Endodermal cell (in vitro differentiated cells): ENCODE results near the gene PIAS1. TPM values are rescaled to one million over a fixed set of nuclear protein-coding genes. Genes with fewer than 3 reads are reported as not detected.
A peak's percentile ranks its signal among the peaks of the same experiment; 100 is the strongest.

Experiments
- DNase-seq: peaks from one replicate; pipeline ENCODE4 v3.0.0-alpha.2; 2017
- H3K27ac ChIP-seq: 2 replicates; pipeline ENCODE4 v1.5.1; 2013; ENCODE audit warnings: mild to moderate bottlenecking, low read depth, low read length, moderate library complexity
- H3K27me3 ChIP-seq: 2 replicates; pipeline ENCODE4 v1.6.1; 2013; ENCODE audit warnings: mild to moderate bottlenecking, low read length, moderate library complexity; ENCODE audit not compliant: insufficient read depth, control insufficient read depth, poor library complexity, severe bottlenecking
- H3K36me3 ChIP-seq: 2 replicates; pipeline ENCODE4 v1.7.0; 2013; ENCODE audit warnings: mild to moderate bottlenecking, low read length, moderate library complexity; ENCODE audit not compliant: control insufficient read depth, insufficient read depth
- H3K4me1 ChIP-seq: one replicate; pipeline ENCODE4 v1.7.0; 2013; ENCODE audit warnings: low read length; ENCODE audit not compliant: control insufficient read depth, insufficient read depth
- H3K4me3 ChIP-seq: 2 replicates; pipeline ENCODE4 v1.5.1; 2013; ENCODE audit warnings: mild to moderate bottlenecking, low read length, moderate library complexity
- H3K9ac ChIP-seq: 2 replicates; pipeline ENCODE4 v1.6.1; 2013; ENCODE audit warnings: mild to moderate bottlenecking, low read length, moderate library complexity; ENCODE audit not compliant: poor library complexity, severe bottlenecking; ENCODE audit errors: extremely low read depth
- H3K9me3 ChIP-seq: 2 replicates; pipeline ENCODE4 v1.6.1; 2013; ENCODE audit warnings: mild to moderate bottlenecking, low read length, moderate library complexity; ENCODE audit not compliant: control insufficient read depth
- H3K27ac Mint-ChIP-seq: 2 replicates; pipeline ENCODE4 v1.8.0; 2020; ENCODE audit warnings: mixed read lengths
- H3K27me3 Mint-ChIP-seq: 2 replicates; pipeline ENCODE4 v1.8.0; 2021; ENCODE audit warnings: mild to moderate bottlenecking, mixed read lengths; ENCODE audit not compliant: insufficient read depth
- H3K36me3 Mint-ChIP-seq: 2 replicates; pipeline ENCODE4 v1.8.0; 2020; ENCODE audit warnings: low read depth, mixed read lengths
- H3K4me1 Mint-ChIP-seq: 2 replicates; pipeline ENCODE4 v1.8.0; 2020; ENCODE audit warnings: mixed read lengths
- H3K4me3 Mint-ChIP-seq: 2 replicates; pipeline ENCODE4 v1.8.0; 2020; ENCODE audit warnings: mild to moderate bottlenecking, moderate library complexity, mixed read lengths
- H3K9me3 Mint-ChIP-seq: 2 replicates; pipeline ENCODE4 v1.8.0; 2020; ENCODE audit warnings: mild to moderate bottlenecking, mixed read lengths
- WGBS, 2 experiments: methylation state at CpG; one replicate each; pipeline versions ENCODE4 v1.1.5 to v1.1.7; 2013; ENCODE audit warnings: missing lambda C conversion rate in 2 of 2, mixed read lengths in 1 of 2; ENCODE audit not compliant: insufficient coverage in 1 of 2, insufficient read length in 1 of 2; 5-methylcytosine and 5-hydroxymethylcytosine counted together
- total RNA-seq, 2 donors: library from RNA; stranded (reverse); fragmentation: NEBNext Ultra II Directional in 1 of 2; extraction: Animal tissue kit (Norgen Biotek cat#: 25700) in 1 of 2; gene quantifications; 2 replicates in 1 of 2; 3 replicates in 1 of 2; pipeline ENCODE4 v1.2.1, GENCODE V29; 2021
- TF ChIP-seq, protein P1 (sequence below): fragments of 200-600 bp; sonication (generic); conservative IDR thresholded peaks from 2 replicates; pipeline ENCODE4 v1.5.0; 2021; ENCODE audit warnings: antibody characterized with exemption, mild to moderate bottlenecking

The PIAS1 gene
- total RNA-seq, 2 donors from 2014 or later, result 38.0 to 40.1 TPM

DNA sequence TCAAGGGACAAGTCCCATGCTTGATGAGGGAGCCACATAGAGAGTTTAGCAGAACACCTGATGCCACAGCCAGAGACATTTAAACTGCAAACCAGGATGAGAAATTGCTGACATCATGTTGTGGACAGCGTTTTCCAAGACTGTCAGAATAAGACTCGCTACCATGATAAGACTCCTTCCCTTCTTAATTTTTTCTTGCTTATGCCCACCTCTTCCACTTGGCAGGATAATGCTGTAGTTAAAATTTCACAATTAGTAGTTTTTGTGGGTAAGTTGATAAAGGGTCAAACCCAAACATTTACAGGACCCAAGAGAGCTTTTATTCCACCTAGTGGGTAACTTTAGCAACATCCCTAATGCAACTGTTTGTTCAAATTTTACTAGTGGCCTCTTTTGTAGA, 3.0 kb upstream of the PIAS1 start:
- Histone ChIP-seq H3K9me3 (no peaks in the 10 kb centered on the region), H3K27ac (no peak overlapping the region), H3K36me3 (no peaks in the 10 kb centered on the region), H3K4me1 (no peaks in the 10 kb centered on the region), H3K27me3 (no peaks in the 10 kb centered on the region), H3K9ac (no peak overlapping the region), H3K4me3 (no peak overlapping the region)
- Mint-ChIP-seq H3K27ac (no peak overlapping the region), H3K27me3 (peaks cover 6% of the 10 kb centered on the region), H3K4me3 (no peak overlapping the region), H3K9me3 (no peaks in the 10 kb centered on the region), H3K36me3 (no peaks in the 10 kb centered on the region), H3K4me1 (peaks cover 10% of the 10 kb centered on the region)
- DNase-seq, result no peak
- TF ChIP-seq, protein P1, sequence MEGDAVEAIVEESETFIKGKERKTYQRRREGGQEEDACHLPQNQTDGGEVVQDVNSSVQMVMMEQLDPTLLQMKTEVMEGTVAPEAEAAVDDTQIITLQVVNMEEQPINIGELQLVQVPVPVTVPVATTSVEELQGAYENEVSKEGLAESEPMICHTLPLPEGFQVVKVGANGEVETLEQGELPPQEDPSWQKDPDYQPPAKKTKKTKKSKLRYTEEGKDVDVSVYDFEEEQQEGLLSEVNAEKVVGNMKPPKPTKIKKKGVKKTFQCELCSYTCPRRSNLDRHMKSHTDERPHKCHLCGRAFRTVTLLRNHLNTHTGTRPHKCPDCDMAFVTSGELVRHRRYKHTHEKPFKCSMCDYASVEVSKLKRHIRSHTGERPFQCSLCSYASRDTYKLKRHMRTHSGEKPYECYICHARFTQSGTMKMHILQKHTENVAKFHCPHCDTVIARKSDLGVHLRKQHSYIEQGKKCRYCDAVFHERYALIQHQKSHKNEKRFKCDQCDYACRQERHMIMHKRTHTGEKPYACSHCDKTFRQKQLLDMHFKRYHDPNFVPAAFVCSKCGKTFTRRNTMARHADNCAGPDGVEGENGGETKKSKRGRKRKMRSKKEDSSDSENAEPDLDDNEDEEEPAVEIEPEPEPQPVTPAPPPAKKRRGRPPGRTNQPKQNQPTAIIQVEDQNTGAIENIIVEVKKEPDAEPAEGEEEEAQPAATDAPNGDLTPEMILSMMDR, result peak; percentile 60
- 98% methylated on average over 2 of the region's 2 CpGs; no CpG with 5 or more reads in 1 of the 2 experiments for WGBS, 2 experiments

DNA sequence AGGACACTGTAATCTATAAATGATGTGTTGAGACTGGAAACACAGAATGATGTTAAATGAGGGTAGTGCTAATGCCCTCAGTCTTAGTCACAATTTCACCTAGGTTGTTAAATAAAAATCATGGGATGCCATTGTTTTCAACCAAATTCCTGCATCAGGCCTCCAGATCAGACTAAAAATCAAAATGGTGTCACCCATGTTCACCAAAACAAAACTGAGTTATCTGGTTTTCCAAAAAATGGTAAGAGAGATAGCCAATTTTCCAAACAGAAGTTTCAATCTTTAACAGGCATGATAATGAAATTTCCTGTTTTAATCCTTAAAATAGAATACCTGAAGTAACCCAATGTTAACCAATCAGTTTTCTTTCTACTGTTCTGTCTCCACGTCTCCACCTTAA, 2.2 kb upstream of the PIAS1 start:
- Histone ChIP-seq H3K4me3 (no peak overlapping the region), H3K27me3 (no peaks in the 10 kb centered on the region), H3K9ac (no peak overlapping the region), H3K27ac (no peak overlapping the region), H3K4me1 (no peaks in the 10 kb centered on the region), H3K36me3 (no peaks in the 10 kb centered on the region), H3K9me3 (no peaks in the 10 kb centered on the region)
- H3K4me1 Mint-ChIP-seq, result peaks cover 17% of the 10 kb centered on the region
- no peaks in the 10 kb centered on the region for H3K36me3 Mint-ChIP-seq
- no peak overlapping the region for H3K27ac Mint-ChIP-seq
- TF ChIP-seq, protein P1, result no peak
- WGBS, 2 experiments, result 89 to 100% methylated on average over 1 of the region's 1 CpG
- no peak for DNase-seq
- H3K4me3 Mint-ChIP-seq, result no peak overlapping the region
- H3K9me3 Mint-ChIP-seq, result no peaks in the 10 kb centered on the region
- peaks cover 6% of the 10 kb centered on the region for H3K27me3 Mint-ChIP-seq

DNA sequence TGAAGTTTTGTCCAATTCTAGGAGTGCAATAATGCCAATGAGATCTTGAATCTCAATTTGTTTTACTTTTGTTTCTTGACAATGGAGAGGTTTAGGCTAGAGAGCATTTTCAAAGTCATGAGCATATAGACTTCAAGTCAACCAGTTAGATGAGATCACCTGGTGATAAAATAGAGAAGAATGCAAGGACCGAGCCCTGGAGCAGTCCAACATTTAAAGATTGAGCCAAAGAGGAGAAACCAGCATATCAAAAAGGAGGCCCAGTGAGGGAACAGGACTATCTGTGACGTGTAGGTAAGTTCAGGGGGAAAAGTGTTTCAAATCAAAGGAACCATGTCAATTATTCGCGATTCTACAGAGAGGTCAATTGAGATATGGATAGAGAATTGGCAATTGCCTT, 1.7 kb upstream of the PIAS1 start:
- WGBS, 2 experiments, result 91 to 96% methylated on average over 4 of the region's 4 CpGs
- Mint-ChIP-seq H3K4me3 (no peak overlapping the region), H3K4me1 (peaks cover 21% of the 10 kb centered on the region), H3K36me3 (no peaks in the 10 kb centered on the region), H3K9me3 (no peaks in the 10 kb centered on the region), H3K27ac (no peak overlapping the region), H3K27me3 (peaks cover 6% of the 10 kb centered on the region)
- Histone ChIP-seq H3K36me3 (no peaks in the 10 kb centered on the region), H3K4me1 (no peaks in the 10 kb centered on the region), H3K9ac (no peak overlapping the region), H3K27ac (no peak overlapping the region), H3K9me3 (no peaks in the 10 kb centered on the region), H3K4me3 (no peak overlapping the region), H3K27me3 (no peaks in the 10 kb centered on the region)
- TF ChIP-seq, protein P1, result no peak
- no peak for DNase-seq
